H9 (cell line): ENCODE results near the gene SLC22A16. TPM values are rescaled to one million over a fixed set of nuclear protein-coding genes. Genes with fewer than 3 reads are reported as not detected.

Experiments used
- DNase-seq: peaks from one replicate; pipeline ENCODE4 v3.0.0-alpha.2; 2017
- H2AFZ ChIP-seq: one replicate; pipeline ENCODE4 v1.6.1; 2013; ENCODE audit warnings: mild to moderate bottlenecking, low read length, control low read depth, moderate library complexity
- H2AK5ac ChIP-seq: 2 replicates; pipeline ENCODE4 v1.6.1; 2013; ENCODE audit warnings: low read length, control low read depth, mixed read lengths; ENCODE audit not compliant: insufficient read length
- H2BK120ac ChIP-seq: one replicate; pipeline ENCODE4 v1.6.1; 2013; ENCODE audit warnings: low read depth, mild to moderate bottlenecking, low read length, control low read depth, inconsistent platforms; ENCODE audit not compliant: poor library complexity, severe bottlenecking
- H2BK12ac ChIP-seq: 2 replicates; pipeline ENCODE4 v1.6.1; 2013; ENCODE audit warnings: low read length, control low read depth, mixed read lengths, low read depth; ENCODE audit not compliant: insufficient read length
- H2BK15ac ChIP-seq: 2 replicates; pipeline ENCODE4 v1.6.1; 2013; ENCODE audit warnings: low read depth, low read length, control low read depth
- H2BK20ac ChIP-seq: one replicate; pipeline ENCODE4 v1.6.1; 2013; ENCODE audit warnings: low read depth, mild to moderate bottlenecking, low read length, control low read depth, inconsistent platforms; ENCODE audit not compliant: poor library complexity, severe bottlenecking
- H2BK5ac ChIP-seq: 2 replicates; pipeline ENCODE4 v1.6.1; 2013; ENCODE audit warnings: low read length, control low read depth, mixed read lengths; ENCODE audit not compliant: insufficient read length
- H3K14ac ChIP-seq: 2 replicates; pipeline ENCODE4 v1.6.1; 2013; ENCODE audit warnings: low read length, control low read depth; ENCODE audit not compliant: insufficient read depth
- H3K18ac ChIP-seq: 2 replicates; pipeline ENCODE4 v1.6.1; 2013; ENCODE audit warnings: low read depth, mild to moderate bottlenecking, mixed read lengths, low read length, control low read depth; ENCODE audit not compliant: insufficient read length
- H3K23ac ChIP-seq: 2 replicates; pipeline ENCODE4 v1.6.1; 2013; ENCODE audit warnings: low read length, control low read depth, mixed read lengths, low read depth; ENCODE audit not compliant: insufficient read length
- H3K23me2 ChIP-seq: 2 replicates; pipeline ENCODE4 v1.6.1; 2013; ENCODE audit warnings: low read depth, mild to moderate bottlenecking, mixed read lengths, low read length, control low read depth; ENCODE audit not compliant: insufficient read length, poor library complexity, severe bottlenecking
- H3K27ac ChIP-seq: 2 replicates; pipeline ENCODE4 v1.5.1; 2013; ENCODE audit warnings: low read length, control low read depth, mixed read lengths, low read depth; ENCODE audit not compliant: insufficient read length
- H3K27me3 ChIP-seq: 2 replicates; pipeline ENCODE4 v1.6.1; 2013; ENCODE audit warnings: low read length, control low read depth, inconsistent platforms; ENCODE audit not compliant: insufficient read depth
- H3K4ac ChIP-seq: 2 replicates; pipeline ENCODE4 v1.6.1; 2013; ENCODE audit warnings: low read depth, mild to moderate bottlenecking, control low read depth, inconsistent platforms, low read length, moderate library complexity
- H3K4me1 ChIP-seq: 2 replicates; pipeline ENCODE4 v1.6.1; 2013; ENCODE audit warnings: low read length, control low read depth, inconsistent platforms; ENCODE audit not compliant: insufficient read depth
- H3K4me2 ChIP-seq: 2 replicates; pipeline ENCODE4 v1.6.1; 2013; ENCODE audit warnings: low read length, control low read depth, mixed read lengths; ENCODE audit not compliant: insufficient read length, insufficient read depth
- H3K56ac ChIP-seq: 2 replicates; pipeline ENCODE4 v1.6.1; 2013; ENCODE audit warnings: low read depth, mild to moderate bottlenecking, mixed read lengths, low read length, control low read depth; ENCODE audit not compliant: insufficient read length
- H3K79me1 ChIP-seq: 2 replicates; pipeline ENCODE4 v1.6.1; 2013; ENCODE audit warnings: low read depth, mild to moderate bottlenecking, moderate library complexity, low read length, control low read depth, inconsistent platforms; ENCODE audit not compliant: insufficient read depth, poor library complexity, severe bottlenecking
- H3K79me2 ChIP-seq: 2 replicates; pipeline ENCODE4 v1.6.1; 2013; ENCODE audit warnings: low read length, control low read depth, inconsistent platforms; ENCODE audit not compliant: insufficient read depth
- H3K9ac ChIP-seq: 2 replicates; pipeline ENCODE4 v1.6.1; 2013; ENCODE audit warnings: low read length, control low read depth, mixed read lengths; ENCODE audit not compliant: insufficient read length; ENCODE audit errors: extremely low read depth
- H3K9me3 ChIP-seq: one replicate; pipeline ENCODE4 v1.6.1; 2013; ENCODE audit warnings: low read depth, low read length, inconsistent platforms; ENCODE audit not compliant: control insufficient read depth
- H3T11ph ChIP-seq: one replicate; pipeline ENCODE4 v1.6.1; 2013; ENCODE audit warnings: mild to moderate bottlenecking, low read length, control low read depth, inconsistent platforms
- H4K20me1 ChIP-seq: one replicate; pipeline ENCODE4 v1.6.1; 2013; ENCODE audit not compliant: control insufficient read depth, insufficient read length, insufficient read depth
- H4K5ac ChIP-seq: 2 replicates; pipeline ENCODE4 v1.6.1; 2013; ENCODE audit warnings: low read depth, mild to moderate bottlenecking, mixed read lengths, low read length, control low read depth; ENCODE audit not compliant: insufficient read length
- H4K8ac ChIP-seq: replicated peaks from 2 replicates; pipeline ENCODE4 v1.6.1; 2013; ENCODE audit warnings: low read length, control low read depth, mixed read lengths, low read depth; ENCODE audit not compliant: insufficient read length
- H4K91ac ChIP-seq: 2 replicates; pipeline ENCODE4 v1.6.1; 2013; ENCODE audit warnings: low read depth, mild to moderate bottlenecking, moderate library complexity, mixed read lengths, low read length, control low read depth; ENCODE audit not compliant: insufficient read length
- H3K27ac Mint-ChIP-seq, 3 experiments: 2 replicates in 2 of 3; 3 replicates in 1 of 3; pipeline ENCODE4 v1.8.0; 2020 to 2021; ENCODE audit warnings: mixed read lengths in 3 of 3, mild to moderate bottlenecking in 1 of 3, moderate library complexity in 1 of 3
- H3K27me3 Mint-ChIP-seq: 2 replicates; pipeline ENCODE4 v1.8.0; 2021; ENCODE audit warnings: low read depth, mild to moderate bottlenecking, moderate library complexity, mixed read lengths
- H3K36me3 Mint-ChIP-seq, 3 experiments: 2 replicates in 2 of 3; 3 replicates in 1 of 3; pipeline ENCODE4 v1.8.0; 2020 to 2021; ENCODE audit warnings: low read depth in 3 of 3, mixed read lengths in 3 of 3; ENCODE audit not compliant: insufficient read depth in 1 of 3
- H3K4me1 Mint-ChIP-seq, 2 experiments: 2 replicates each; pipeline ENCODE4 v1.8.0; 2020; ENCODE audit warnings: mixed read lengths in 2 of 2
- H3K4me3 Mint-ChIP-seq, 2 experiments: 2 replicates in 1 of 2; 3 replicates in 1 of 2; pipeline ENCODE4 v1.8.0; 2020 to 2021; ENCODE audit warnings: mild to moderate bottlenecking in 2 of 2, mixed read lengths in 2 of 2, moderate library complexity in 1 of 2
- H3K9me3 Mint-ChIP-seq, 2 experiments: 2 replicates in 1 of 2; 3 replicates in 1 of 2; pipeline ENCODE4 v1.8.0; 2020; ENCODE audit warnings: mild to moderate bottlenecking in 2 of 2, mixed read lengths in 2 of 2, moderate library complexity in 1 of 2
- WGBS: extraction: QIAGEN DNeasy Blood & Tissue Kit; methylation state at CpG from one replicate; pipeline ENCODE4 v1.1.7; 2013; ENCODE audit warnings: missing lambda C conversion rate, low lambda C conversion rate, mixed read lengths; ENCODE audit not compliant: insufficient read length; ENCODE audit errors: extremely low coverage; 5-methylcytosine and 5-hydroxymethylcytosine counted together
- total RNA-seq: library from RNA; stranded (reverse); gene quantifications from 2 replicates; pipeline ENCODE4 v1.2.1, GENCODE V29; 2021
- TF ChIP-seq, protein P1 (sequence below): fragments of 200-600 bp; sonication (generic); conservative IDR thresholded peaks from 3 replicates; pipeline ENCODE4 v1.8.0; 2021; ENCODE audit warnings: antibody characterized with exemption, mild to moderate bottlenecking

Gene SLC22A16
- total RNA-seq, 1 experiment from 2014 or later = not detected

DNA sequence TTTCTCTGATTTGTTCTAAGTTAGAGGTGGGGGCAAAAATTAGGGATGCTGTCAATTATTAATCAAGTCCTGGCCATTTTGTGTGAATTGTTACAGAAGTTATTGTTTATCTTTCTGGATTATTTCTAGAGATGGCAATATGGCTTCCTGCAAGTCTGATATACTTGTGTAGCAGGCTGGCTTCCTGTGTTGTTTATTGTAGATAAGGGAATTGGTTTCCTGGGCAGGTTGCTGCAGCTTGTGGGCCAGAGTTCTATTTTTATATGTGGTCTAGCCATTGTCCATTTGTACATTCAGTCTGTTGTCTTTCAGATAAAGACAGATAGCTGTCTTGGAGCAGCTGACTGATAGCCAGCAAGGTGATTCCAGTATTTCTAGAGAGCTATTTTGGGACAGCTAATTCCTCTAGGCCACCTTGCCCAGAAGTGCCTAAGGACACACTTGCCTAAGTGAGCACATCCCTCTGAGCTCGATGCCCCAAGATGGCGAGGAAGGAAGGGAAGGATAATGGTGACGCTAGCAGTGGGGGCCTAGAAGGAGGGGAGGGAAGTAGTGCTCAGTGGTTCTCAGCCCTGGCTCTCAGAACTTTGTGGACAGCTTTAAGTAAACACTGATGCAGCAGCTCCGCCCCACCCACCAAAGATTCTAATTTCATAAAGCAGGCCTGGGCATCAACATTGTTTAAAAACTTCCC, 86.6 kb downstream of the SLC22A16 start:
- H3K4me1 Mint-ChIP-seq = peaks cover 20 to 29% of the 10 kb centered on the region in 2 experiments
- Histone ChIP-seq H3K14ac (no peak overlapping the region), H3K9me3 (no peaks in the 10 kb centered on the region), H3K4me1 (no peaks in the 10 kb centered on the region; the same call in 1 of the 2 replicates), H3K79me2 (no peaks in the 10 kb centered on the region), H3K4me2 (no peak overlapping the region), H2BK15ac (no peak overlapping the region), H4K5ac (no peak overlapping the region), H3K23me2 (no peaks in the 10 kb centered on the region), H3K27ac (no peak overlapping the region), H4K91ac (no peak overlapping the region), H2BK20ac (no peak overlapping the region), H3K56ac (no peak overlapping the region), H3K4ac (no peak overlapping the region), H3K23ac (no peak overlapping the region), H2BK5ac (no peak overlapping the region), H3K79me1 (no peaks in the 10 kb centered on the region), H4K8ac (no peak overlapping the region), H4K20me1 (no peaks in the 10 kb centered on the region), H2AK5ac (no peak overlapping the region), H2BK120ac (no peak overlapping the region), H2AFZ (no peak overlapping the region), H2BK12ac (no peak overlapping the region), H3T11ph (no peak overlapping the region), H3K18ac (no peak overlapping the region), H3K9ac (no peak overlapping the region), H3K27me3 (no peaks in the 10 kb centered on the region)
- DNase-seq = no peak
- no peak overlapping the region for H3K27ac Mint-ChIP-seq
- H3K36me3 Mint-ChIP-seq = no peaks in the 10 kb centered on the region
- H3K27me3 Mint-ChIP-seq = no peaks in the 10 kb centered on the region
- H3K9me3 Mint-ChIP-seq = no peaks in the 10 kb centered on the region
- WGBS = no CpG with 5 or more reads among the region's 4 CpGs
- TF ChIP-seq, protein P1, sequence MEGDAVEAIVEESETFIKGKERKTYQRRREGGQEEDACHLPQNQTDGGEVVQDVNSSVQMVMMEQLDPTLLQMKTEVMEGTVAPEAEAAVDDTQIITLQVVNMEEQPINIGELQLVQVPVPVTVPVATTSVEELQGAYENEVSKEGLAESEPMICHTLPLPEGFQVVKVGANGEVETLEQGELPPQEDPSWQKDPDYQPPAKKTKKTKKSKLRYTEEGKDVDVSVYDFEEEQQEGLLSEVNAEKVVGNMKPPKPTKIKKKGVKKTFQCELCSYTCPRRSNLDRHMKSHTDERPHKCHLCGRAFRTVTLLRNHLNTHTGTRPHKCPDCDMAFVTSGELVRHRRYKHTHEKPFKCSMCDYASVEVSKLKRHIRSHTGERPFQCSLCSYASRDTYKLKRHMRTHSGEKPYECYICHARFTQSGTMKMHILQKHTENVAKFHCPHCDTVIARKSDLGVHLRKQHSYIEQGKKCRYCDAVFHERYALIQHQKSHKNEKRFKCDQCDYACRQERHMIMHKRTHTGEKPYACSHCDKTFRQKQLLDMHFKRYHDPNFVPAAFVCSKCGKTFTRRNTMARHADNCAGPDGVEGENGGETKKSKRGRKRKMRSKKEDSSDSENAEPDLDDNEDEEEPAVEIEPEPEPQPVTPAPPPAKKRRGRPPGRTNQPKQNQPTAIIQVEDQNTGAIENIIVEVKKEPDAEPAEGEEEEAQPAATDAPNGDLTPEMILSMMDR = no peak
- no peak overlapping the region for H3K4me3 Mint-ChIP-seq
